ENCODE measurements around the gene NHLRC3. TPM values are rescaled to one million over a fixed set of nuclear protein-coding genes. Genes with fewer than 3 reads are reported as not detected.
"Not testable (repeated sequence)": the region's sequence is repeated elsewhere in the genome, so short reads cannot be mapped to it uniquely, and the experiment has no call there.

NHLRC3 gene
- total RNA-seq, 1 donor from 2014 or later, result 7.9 TPM

GRCh38 chr13:39054112-39054511 lies 15.9 kb downstream of the NHLRC3 start:
- no peak overlapping the region for H3K4me3 ChIP-seq (ENCODE audit: low read depth, low read length)
- no peak for TF ChIP-seq CTCF (conservative IDR thresholded peaks at IDR 0.05; ENCODE audit: low read depth, low read length)
- DNase-seq (ENCODE audit: low read depth), result no peak

- DNase-seq (ENCODE audit: low read depth), result no peak
- TF ChIP-seq CTCF (conservative IDR thresholded peaks at IDR 0.05; ENCODE audit: low read depth, low read length), result no peak
- no peak overlapping the region for H3K4me3 ChIP-seq (ENCODE audit: low read depth, low read length)
Measured at GRCh38 chr13:39056018-39056417, 17.8 kb downstream of the NHLRC3 start.

- TF ChIP-seq CTCF (conservative IDR thresholded peaks at IDR 0.05; ENCODE audit: low read depth, low read length), result no peak
- DNase-seq (ENCODE audit: low read depth), result no peak
- H3K4me3 ChIP-seq (ENCODE audit: low read depth, low read length), result no peak overlapping the region
Measured at GRCh38 chr13:39058040-39058439, 19.8 kb downstream of the NHLRC3 start.

GRCh38 chr13:39062004-39062403 lies 23.7 kb downstream of the NHLRC3 start:
- H3K4me3 ChIP-seq (ENCODE audit: low read depth, low read length), result no peak overlapping the region
- TF ChIP-seq CTCF (conservative IDR thresholded peaks at IDR 0.05; ENCODE audit: low read depth, low read length), result no peak
- no peak for DNase-seq (ENCODE audit: low read depth)

- H3K4me3 ChIP-seq (ENCODE audit: low read depth, low read length), result no peak overlapping the region
- DNase-seq (ENCODE audit: low read depth), result no peak
- no peak for TF ChIP-seq CTCF (conservative IDR thresholded peaks at IDR 0.05; ENCODE audit: low read depth, low read length)
Measured at GRCh38 chr13:39072842-39073241, 34.6 kb downstream of the NHLRC3 start.

GRCh38 chr13:39073983-39074382 lies 35.7 kb downstream of the NHLRC3 start:
- no peak for DNase-seq (ENCODE audit: low read depth)
- TF ChIP-seq CTCF (conservative IDR thresholded peaks at IDR 0.05; ENCODE audit: low read depth, low read length), result no peak
- no peak overlapping the region for H3K4me3 ChIP-seq (ENCODE audit: low read depth, low read length)

GRCh38 chr13:39086251-39086945 lies 48.1 kb downstream of the NHLRC3 start:
- DNase-seq (ENCODE audit: low read depth); H3K4me3 ChIP-seq (ENCODE audit: low read depth, low read length): not testable (repeated sequence)
